Suprapubic skin (tissue), 4 donors: Measurements from ENCODE around the gene IGFL3. TPM values are rescaled to one million over a fixed set of nuclear protein-coding genes. Genes with fewer than 3 reads are reported as not detected.
A peak's percentile ranks its signal among the peaks of the same experiment; 100 is the strongest.

Experiments
- DNase-seq, 2 donors: peaks; one replicate each; pipeline ENCODE4 v3.0.0-alpha.2; 2019; ENCODE audit warnings: low spot score in 2 of 2
- H3K27ac ChIP-seq: fragments of 200-600 bp; sonication (generic); one replicate; pipeline ENCODE4 v1.5.1; 2019
- H3K27me3 ChIP-seq: fragments of 200-600 bp; sonication (generic); one replicate; pipeline ENCODE4 v1.5.1; 2019
- H3K36me3 ChIP-seq: fragments of 200-600 bp; sonication (generic); one replicate; pipeline ENCODE4 v1.5.1; 2019
- H3K4me1 ChIP-seq: fragments of 200-600 bp; sonication (generic); one replicate; pipeline ENCODE4 v1.5.1; 2019
- H3K4me3 ChIP-seq: fragments of 200-600 bp; sonication (generic); one replicate; pipeline ENCODE4 v1.5.1; 2019; ENCODE audit warnings: mild to moderate bottlenecking
- H3K9me3 ChIP-seq: fragments of 200-600 bp; sonication (generic); one replicate; pipeline ENCODE4 v1.5.1; 2019
- CTCF ChIP-seq, 2 donors: fragments of 200-600 bp in 1 of 2; fragments of 450-650 bp in 1 of 2; sonication (generic) in 1 of 2; IDR thresholded peaks; one replicate each; pipeline ENCODE4 v1.5.1; 2016 to 2019; ENCODE audit warnings: antibody characterized with exemption in 2 of 2, mild to moderate bottlenecking in 1 of 2, moderate library complexity in 1 of 2
- EP300 ChIP-seq: sonication (generic); formaldehyde crosslinking; IDR thresholded peaks from one replicate; pipeline ENCODE4 v1.6.1; 2017; ENCODE audit warnings: antibody characterized with exemption
- POLR2A ChIP-seq, 2 donors: fragments of 450-650 bp; IDR thresholded peaks; one replicate each; pipeline ENCODE4 v1.6.1; 2017; ENCODE audit warnings: antibody characterized with exemption in 2 of 2, mild to moderate bottlenecking in 2 of 2, moderate library complexity in 2 of 2
- POLR2AphosphoS5 ChIP-seq, 3 donors: sonication (generic); formaldehyde crosslinking; IDR thresholded peaks; one replicate each; pipeline ENCODE4 v1.6.1; 2017; ENCODE audit warnings: antibody characterized with exemption in 3 of 3
- WGBS: methylation state at CpG from one replicate; pipeline ENCODE4 v1.1.5; 2018; 5-methylcytosine and 5-hydroxymethylcytosine counted together
- total RNA-seq, 4 donors: library from RNA; depleted of rRNA; stranded (reverse); fragments of >200 nt; gene quantifications; one replicate each; pipeline ENCODE4 v1.1.0, GENCODE V29; 2016

Gene IGFL3
- total RNA-seq, 4 donors from 2014 or later: 10.2 to 49.4 (median 16.8) TPM

- H3K4me3 ChIP-seq: no peak overlapping the region
- 51% methylated on average over 3 of the region's 3 CpGs for WGBS
- no peaks in the 10 kb centered on the region for H3K9me3 ChIP-seq
- H3K27ac ChIP-seq: no peak overlapping the region
- no peaks in the 10 kb centered on the region for H3K4me1 ChIP-seq
- TF ChIP-seq CTCF (IDR thresholded peaks at IDR 0.05) (no peak), POLR2A (IDR thresholded peaks at IDR 0.05) (no peak), POLR2AphosphoS5 (IDR thresholded peaks at IDR 0.05) (no peak), EP300 (no peak)
- no peak for DNase-seq
- no peaks in the 10 kb centered on the region for H3K36me3 ChIP-seq
- no peaks in the 10 kb centered on the region for H3K27me3 ChIP-seq
Observed at GRCh38 chr19:46144756-46145155, 20.3 kb upstream of the IGFL3 start.

GRCh38 chr19:46142294-46142693 is 17.8 kb upstream of the IGFL3 start:
- Histone ChIP-seq H3K4me1 (no peaks in the 10 kb centered on the region), H3K36me3 (no peaks in the 10 kb centered on the region), H3K27ac (no peak overlapping the region), H3K9me3 (no peaks in the 10 kb centered on the region), H3K4me3 (no peak overlapping the region), H3K27me3 (peaks cover 3% of the 10 kb centered on the region)
- DNase-seq: no peak
- WGBS: 55% methylated on average over 4 of the region's 4 CpGs
- TF ChIP-seq EP300 (no peak), CTCF (IDR thresholded peaks at IDR 0.05) (no peak), POLR2A (IDR thresholded peaks at IDR 0.05) (no peak), POLR2AphosphoS5 (IDR thresholded peaks at IDR 0.05) (no peak)

- Histone ChIP-seq H3K27ac (no peak overlapping the region), H3K36me3 (no peaks in the 10 kb centered on the region), H3K9me3 (no peaks in the 10 kb centered on the region), H3K27me3 (peaks cover 3% of the 10 kb centered on the region), H3K4me1 (no peaks in the 10 kb centered on the region), H3K4me3 (no peak overlapping the region)
- WGBS: 71% methylated on average over 1 of the region's 1 CpG
- DNase-seq: no peak
- TF ChIP-seq POLR2A (IDR thresholded peaks at IDR 0.05): no peak
- TF ChIP-seq POLR2AphosphoS5 (IDR thresholded peaks at IDR 0.05): no peak
- TF ChIP-seq EP300: no peak
- no peak for TF ChIP-seq CTCF (IDR thresholded peaks at IDR 0.05)
Observed at GRCh38 chr19:46141421-46141820, 16.9 kb upstream of the IGFL3 start.

- WGBS: 80% methylated on average over 4 of the region's 4 CpGs
- H3K27me3 ChIP-seq: peaks cover 3% of the 10 kb centered on the region
- no peak for DNase-seq
Observed at GRCh38 chr19:46137915-46138473, 13.5 kb upstream of the IGFL3 start.

GRCh38 chr19:46134527-46134926 is 10.0 kb upstream of the IGFL3 start:
- H3K4me3 ChIP-seq: no peak overlapping the region
- TF ChIP-seq POLR2AphosphoS5 (IDR thresholded peaks at IDR 0.05): no peak
- H3K36me3 ChIP-seq: no peaks in the 10 kb centered on the region
- peak overlapping the region; percentile 79 for H3K27ac ChIP-seq
- H3K4me1 ChIP-seq: peaks cover 35% of the 10 kb centered on the region
- H3K27me3 ChIP-seq: peaks cover 3% of the 10 kb centered on the region
- no peaks in the 10 kb centered on the region for H3K9me3 ChIP-seq
- no peak for DNase-seq

More at GRCh38 chr19:46137915-46138473, 13.5 kb upstream of the IGFL3 start:
- no peak overlapping the region for H3K27ac ChIP-seq
- no peak for TF ChIP-seq EP300
- TF ChIP-seq POLR2AphosphoS5 (IDR thresholded peaks at IDR 0.05): no peak
- no peak for TF ChIP-seq CTCF (IDR thresholded peaks at IDR 0.05)
- TF ChIP-seq POLR2A (IDR thresholded peaks at IDR 0.05): no peak
- H3K4me1 ChIP-seq: peaks cover 22% of the 10 kb centered on the region
- H3K4me3 ChIP-seq: no peak overlapping the region
- no peaks in the 10 kb centered on the region for H3K9me3 ChIP-seq
- no peaks in the 10 kb centered on the region for H3K36me3 ChIP-seq

- 94% methylated on average over 1 of the region's 1 CpG for WGBS
- no peaks in the 10 kb centered on the region for H3K9me3 ChIP-seq
- H3K27ac ChIP-seq: peak overlapping the region; percentile 79
- no peaks in the 10 kb centered on the region for H3K36me3 ChIP-seq
- H3K4me3 ChIP-seq: no peak overlapping the region
- no peak for TF ChIP-seq EP300
- no peak for DNase-seq
- peaks cover 35% of the 10 kb centered on the region for H3K4me1 ChIP-seq
- H3K27me3 ChIP-seq: peaks cover 2% of the 10 kb centered on the region
Observed at GRCh38 chr19:46133777-46134241, 9.3 kb upstream of the IGFL3 start.
